H1 (cell line): ENCODE measurements around the gene ZCCHC17. TPM values are rescaled to one million over a fixed set of nuclear protein-coding genes. Genes with fewer than 3 reads are reported as not detected.

Source experiments
- CTCF ChIA-PET: fragments of 300-600 bp; sonication (Branson Sonifier 250); formaldehyde crosslinking; loops from one replicate; lab custom pipeline; 2021; ENCODE audit not compliant: partially characterized antibody; lab: Charles Lee
- POLR2A ChIA-PET: fragments of 300-600 bp; sonication (Branson Sonifier 250); formaldehyde crosslinking; loops from one replicate; lab custom pipeline; 2021; ENCODE audit warnings: inconsistent platforms; ENCODE audit not compliant: partially characterized antibody; lab: Charles Lee
- DNase-seq, 2 experiments: peaks; one replicate each; pipeline versions ENCODE4 v3.0.0 to v3.0.0-alpha.2; 2010 to 2022; ENCODE audit warnings: low spot score in 2 of 2, low read depth in 1 of 2, mixed read lengths in 1 of 2
- FAIRE-seq: peaks from 2 replicates; lab custom pipeline; 2011; peaks lifted over from hg19 to GRCh38; lab: Jason Lieb, UNC
- H2AFZ ChIP-seq: 2 replicates; pipeline ENCODE4 v1.8.1; 2012; ENCODE audit warnings: low read length, inconsistent platforms
- H2AK5ac ChIP-seq: 2 replicates; pipeline ENCODE4 v1.6.1; 2013; ENCODE audit warnings: low read depth, low read length
- H2BK120ac ChIP-seq: replicated peaks from 2 replicates; pipeline ENCODE3; 2013; ENCODE audit warnings: low read depth, low read length, inconsistent platforms
- H2BK12ac ChIP-seq: 2 replicates; pipeline ENCODE4 v1.6.1; 2013; ENCODE audit warnings: low read depth, low read length
- H2BK15ac ChIP-seq: 2 replicates; pipeline ENCODE4 v1.6.1; 2013; ENCODE audit warnings: low read length
- H2BK20ac ChIP-seq: 2 replicates; pipeline ENCODE4 v1.6.1; 2013; ENCODE audit warnings: low read length
- H2BK5ac ChIP-seq: 2 replicates; pipeline ENCODE4 v1.6.1; 2013; ENCODE audit warnings: low read depth, low read length
- H3K14ac ChIP-seq: 2 replicates; pipeline ENCODE4 v1.6.1; 2013; ENCODE audit warnings: inconsistent platforms; ENCODE audit not compliant: insufficient read length
- H3K18ac ChIP-seq: 2 replicates; pipeline ENCODE4 v1.6.1; 2013; ENCODE audit warnings: low read length; ENCODE audit errors: extremely low read depth
- H3K23ac ChIP-seq: 2 replicates; pipeline ENCODE4 v1.6.1; 2013; ENCODE audit warnings: inconsistent platforms; ENCODE audit not compliant: insufficient read length
- H3K23me2 ChIP-seq: 2 replicates; pipeline ENCODE4 v1.6.1; 2013; ENCODE audit warnings: low read depth, low read length
- H3K27ac ChIP-seq: 2 replicates; pipeline ENCODE4 v1.6.1; 2011; ENCODE audit warnings: low read depth, low read length, inconsistent platforms
- H3K27me3 ChIP-seq, 4 experiments: replicated peaks in 1 of 4; 1 replicate in 1 of 4; 2 replicates in 3 of 4; pipeline versions ENCODE4 v1.6.1 to v1.8.1; 2011 to 2013; ENCODE audit warnings: low read length in 3 of 4, mild to moderate bottlenecking in 3 of 4, inconsistent platforms in 2 of 4, mixed read lengths in 2 of 4, moderate library complexity in 1 of 4; ENCODE audit not compliant: control insufficient read depth in 3 of 4, insufficient read depth in 3 of 4; ENCODE audit errors: extremely low read depth in 1 of 4
- H3K36me3 ChIP-seq, 4 experiments: 2 replicates each; pipeline versions ENCODE4 v1.6.1 to v1.8.1; 2011 to 2013; ENCODE audit warnings: mild to moderate bottlenecking in 4 of 4, low read length in 3 of 4, moderate library complexity in 2 of 4, control low read depth in 1 of 4, inconsistent platforms in 1 of 4; ENCODE audit not compliant: insufficient read depth in 4 of 4, control insufficient read depth in 2 of 4
- H3K4ac ChIP-seq: replicated peaks from 2 replicates; pipeline ENCODE3; 2013; ENCODE audit warnings: low read length, low read depth, mixed read lengths, inconsistent platforms; ENCODE audit not compliant: insufficient read length
- H3K4me1 ChIP-seq, 4 experiments: replicated peaks in 1 of 4; 1 replicate in 1 of 4; 2 replicates in 3 of 4; pipeline versions ENCODE4 v1.6.1 to v1.8.1; 2011 to 2013; ENCODE audit warnings: low read length in 3 of 4, inconsistent platforms in 2 of 4, mixed read lengths in 1 of 4; ENCODE audit not compliant: insufficient read depth in 4 of 4, control insufficient read depth in 3 of 4
- H3K4me2 ChIP-seq, 2 experiments: 2 replicates each; pipeline versions ENCODE4 v1.6.1 to v1.8.1; 2011 to 2013; ENCODE audit warnings: low read depth in 2 of 2, low read length in 2 of 2, control low read depth in 1 of 2, inconsistent platforms in 1 of 2, mild to moderate bottlenecking in 1 of 2; ENCODE audit not compliant: insufficient read depth in 1 of 2
- H3K4me3 ChIP-seq, 4 experiments: fragments of 200-600, 300-600 bp in 1 of 4; sonication (generic), shearing (Covaris generic), sonication (Bioruptor Twin) in 1 of 4; 2 replicates each; pipeline versions ENCODE4 v1.5.1 to v1.8.1; 2011 to 2016; ENCODE audit warnings: low read length in 4 of 4, low read depth in 3 of 4, control low read depth in 2 of 4, inconsistent platforms in 2 of 4, mild to moderate bottlenecking in 2 of 4, mixed read lengths in 1 of 4, moderate library complexity in 1 of 4; ENCODE audit not compliant: insufficient read depth in 2 of 4; ENCODE audit errors: extremely low read depth in 1 of 4
- H3K56ac ChIP-seq: replicated peaks from 2 replicates; pipeline ENCODE3; 2013; ENCODE audit warnings: low read depth, mild to moderate bottlenecking, mixed read lengths, low read length, inconsistent platforms; ENCODE audit not compliant: insufficient read length
- H3K79me1 ChIP-seq: 2 replicates; pipeline ENCODE4 v1.6.1; 2013; ENCODE audit warnings: low read depth, low read length, control low read depth
- H3K79me2 ChIP-seq, 2 experiments: 2 replicates each; pipeline versions ENCODE4 v1.6.1 to v1.8.1; 2012 to 2013; ENCODE audit warnings: low read length in 2 of 2, mild to moderate bottlenecking in 2 of 2, inconsistent platforms in 1 of 2; ENCODE audit not compliant: insufficient read depth in 2 of 2, control insufficient read depth in 1 of 2
- H3K9ac ChIP-seq, 4 experiments: replicated peaks in 1 of 4; 1 replicate in 1 of 4; 2 replicates in 3 of 4; pipeline versions ENCODE4 v1.6.1 to v1.8.1; 2011 to 2013; ENCODE audit warnings: low read depth in 3 of 4, low read length in 3 of 4, control low read depth in 2 of 4, mild to moderate bottlenecking in 2 of 4, moderate library complexity in 2 of 4, inconsistent platforms in 1 of 4; ENCODE audit errors: extremely low read depth in 1 of 4
- H3K9me3 ChIP-seq, 2 experiments: 2 replicates each; pipeline versions ENCODE4 v1.6.1 to v1.8.1; 2012 to 2013; ENCODE audit warnings: mild to moderate bottlenecking in 2 of 2, moderate library complexity in 2 of 2, control low read depth in 1 of 2, inconsistent platforms in 1 of 2, low read depth in 1 of 2, low read length in 1 of 2, mixed read lengths in 1 of 2; ENCODE audit not compliant: insufficient read depth in 2 of 2
- H4K20me1 ChIP-seq, 2 experiments: replicated peaks in 1 of 2; 2 replicates each; pipeline versions ENCODE3 to v1.8.1; 2011 to 2013; ENCODE audit warnings: inconsistent platforms in 2 of 2, low read length in 2 of 2, mild to moderate bottlenecking in 1 of 2; ENCODE audit not compliant: insufficient read depth in 2 of 2, control insufficient read depth in 1 of 2
- H4K5ac ChIP-seq: 2 replicates; pipeline ENCODE4 v1.6.1; 2013; ENCODE audit warnings: low read length, low read depth, mixed read lengths, inconsistent platforms; ENCODE audit not compliant: insufficient read length
- H4K8ac ChIP-seq: 2 replicates; pipeline ENCODE4 v1.8.0; 2013; ENCODE audit warnings: mild to moderate bottlenecking, moderate library complexity, low read length, inconsistent platforms; ENCODE audit not compliant: insufficient read depth; ENCODE audit errors: extremely low read depth
- H4K91ac ChIP-seq: replicated peaks from 2 replicates; pipeline ENCODE3; 2013; ENCODE audit warnings: low read length, mixed read lengths, inconsistent platforms; ENCODE audit not compliant: insufficient read length
- ASH2L ChIP-seq: fragments of 200-600, 300-600 bp; sonication (generic); IDR thresholded peaks from one replicate; pipeline ENCODE4 v1.7.1; 2017; ENCODE audit warnings: low read length
- CHD2 ChIP-seq: IDR thresholded peaks from 2 replicates; pipeline ENCODE4 v1.6.1; 2012; ENCODE audit warnings: low read length, improper control_type of control experiment
- CREB1 ChIP-seq: IDR thresholded peaks from 2 replicates; pipeline ENCODE4 v1.6.1; 2012; ENCODE audit warnings: inconsistent platforms
- CTBP2 ChIP-seq: IDR thresholded peaks from 2 replicates; pipeline ENCODE4 v1.7.0; 2011; ENCODE audit warnings: borderline replicate concordance, mild to moderate bottlenecking, moderate library complexity, mixed read lengths, low read length; ENCODE audit not compliant: insufficient read depth, insufficient read length
- JUND ChIP-seq: IDR thresholded peaks from 2 replicates; pipeline ENCODE4 v1.6.1; 2011; ENCODE audit warnings: mild to moderate bottlenecking, improper control_type of control experiment, low read length
- POLR2A ChIP-seq, 2 experiments: IDR thresholded peaks; 1 replicate in 1 of 2; 2 replicates in 1 of 2; pipeline ENCODE4 v1.6.1; 2011; ENCODE audit warnings: low read depth in 2 of 2, low read length in 2 of 2, mild to moderate bottlenecking in 2 of 2; ENCODE audit errors: control extremely low read depth in 1 of 2
- RBBP5 ChIP-seq: IDR thresholded peaks from 2 replicates; pipeline ENCODE4 v1.7.1; 2012; ENCODE audit warnings: low read depth, mild to moderate bottlenecking, inconsistent platforms, low read length, moderate library complexity, borderline replicate concordance
- RXRA ChIP-seq: IDR thresholded peaks from 2 replicates; pipeline ENCODE4 v1.6.1; 2011; ENCODE audit warnings: low read depth, mild to moderate bottlenecking, low read length, moderate library complexity; ENCODE audit not compliant: insufficient read depth
- SIN3A ChIP-seq, 2 experiments: IDR thresholded peaks in 1 of 2; conservative IDR thresholded peaks in 1 of 2; 2 replicates each; pipeline ENCODE4 v1.6.1; 2011 to 2012; ENCODE audit warnings: low read length in 2 of 2, improper control_type of control experiment in 1 of 2, low read depth in 1 of 2, mild to moderate bottlenecking in 1 of 2
- SP2 ChIP-seq: IDR thresholded peaks from 2 replicates; pipeline ENCODE4 v1.6.1; 2012; ENCODE audit warnings: mild to moderate bottlenecking, low read length, inconsistent platforms
- WGBS, 2 experiments: shearing (Covaris generic) in 1 of 2; methylation state at CpG; one replicate each; pipeline versions ENCODE4 v1.1.6 to v1.1.7; 2013 to 2015; ENCODE audit warnings: low lambda C conversion rate in 2 of 2, mixed read lengths in 2 of 2, inconsistent platforms in 1 of 2, low coverage in 1 of 2, missing lambda C conversion rate in 1 of 2; ENCODE audit not compliant: insufficient replicate concordance in 2 of 2, insufficient coverage in 1 of 2, insufficient read length in 1 of 2; ENCODE audit errors: extremely low coverage in 1 of 2, missing lambda C conversion rate in 1 of 2; 5-methylcytosine and 5-hydroxymethylcytosine counted together
- polyA plus RNA-seq, 7 experiments: library from polyadenylated mRNA; depleted of rRNA in 3 of 7; stranded (reverse) in 5 of 7; unstranded in 2 of 7; fragments of >200 nt in 5 of 7; fragments of 200-250 nt in 2 of 7; gene quantifications; 1 replicate in 5 of 7; 2 replicates in 1 of 7; 4 replicates in 1 of 7; pipeline versions ENCODE4 v1.2.1 to v1.2.3, GENCODE V29; 2011 to 2013; ENCODE audit warnings: missing spikeins in 2 of 7, mixed read lengths in 2 of 7
- total RNA-seq: library from RNA; stranded (reverse); fragmentation: NEBNext Ultra II Directional; extraction: Animal tissue kit (Norgen Biotek cat#: 25700); gene quantifications from 2 replicates; pipeline ENCODE4 v1.2.1, GENCODE V29; 2021

Gene ZCCHC17
- total and polyA plus RNA-seq, 2 of the 8 experiments (the other 6 are each of a cell fraction or from before 2014, with no cell fraction given) = 51.6 to 59.3 TPM

- Histone ChIP-seq H2BK12ac (no peak overlapping the region), H2BK20ac (no peak overlapping the region), H3K79me1 (no peaks in the 10 kb centered on the region), H2AFZ (no peak overlapping the region), H4K20me1 (peaks cover 0 to 2% of the 10 kb centered on the region in 2 experiments), H2BK15ac (no peak overlapping the region), H2BK120ac (no peak overlapping the region), H3K4me1 (peaks cover 3 to 15% (median 9%) of the 10 kb centered on the region in 4 experiments; a peak in 6 of 7 replicates), H2AK5ac (no peak overlapping the region), H3K23me2 (no peaks in the 10 kb centered on the region), H3K23ac (no peak overlapping the region), H3K27me3 (no peaks in the 10 kb centered on the region), H3K9me3 (no peaks in the 10 kb centered on the region), H3K14ac (no peak overlapping the region), H3K36me3 (peaks cover 7 to 24% (median 15%) of the 10 kb centered on the region in 4 experiments; a peak in 7 of 8 replicates), H3K27ac (no peak overlapping the region), H3K56ac (no peak overlapping the region), H3K18ac (no peak overlapping the region), H3K9ac (no peak overlapping the region), H3K4ac (no peak overlapping the region), H3K4me3 (no peak overlapping the region), H3K79me2 (no peaks in the 10 kb centered on the region), H4K5ac (no peak overlapping the region), H3K4me2 (no peak overlapping the region), H4K91ac (no peak overlapping the region), H2BK5ac (no peak overlapping the region; the same call in 1 of the 2 replicates), H4K8ac (no peak overlapping the region)
- TF ChIP-seq CREB1 (no peak), SP2 (no peak), POLR2A (IDR thresholded peaks at IDR 0.05; ENCODE audit: control extremely low read depth in 1 of 2, low read depth in 2 of 2, low read length in 2 of 2) (no peak), CTBP2 (no peak), RBBP5 (no peak), SIN3A (conservative IDR thresholded peaks at IDR 0.05 in 1 of 2, IDR thresholded peaks at IDR 0.05 in 1 of 2; ENCODE audit: low read depth in 1 of 2, low read length in 2 of 2) (no peak), CHD2 (no peak), RXRA (no peak), JUND (no peak), ASH2L (no peak)
- FAIRE-seq = no peak
- no peak for DNase-seq
- ChIA-PET POLR2A (interaction anchor here (2.7 kb wide), 1 partner anchor 9 kb away, joined by 12 read pairs; the partner anchor contains the start of gene FABP3), CTCF (interaction anchor here (0.7 to 1.8 kb wide), 2 partner anchors 101 to 184 kb away, joined by 3 to 5 read pairs; no protein-coding TSS in a partner anchor)
- WGBS, 2 experiments = 94% methylated on average over 3 of the region's 3 CpGs; no CpG with 5 or more reads in 1 of the 2 experiments
Observed at GRCh38 chr1:31364561-31365250, 67.9 kb downstream of the ZCCHC17 start.
